Astrocyte (in vitro differentiated cells and primary cell): ENCODE data around the gene DPP4. TPM values are rescaled to one million over a fixed set of nuclear protein-coding genes. Genes with fewer than 3 reads are reported as not detected.

ENCODE experiments used
- DNase-seq: peaks from one replicate; pipeline ENCODE4 v3.0.0-alpha.2; 2010; ENCODE audit warnings: low read depth
- FAIRE-seq: peaks from 2 replicates; lab custom pipeline; 2011; peaks lifted over from hg19 to GRCh38; lab: Jason Lieb, UNC
- H2AFZ ChIP-seq: 2 replicates; pipeline ENCODE4 v1.6.0; 2012; ENCODE audit warnings: low read depth, low read length, inconsistent platforms
- H3K27ac ChIP-seq: 2 replicates; pipeline ENCODE4 v1.5.1; 2011; ENCODE audit warnings: low read depth, low read length, inconsistent platforms
- H3K27me3 ChIP-seq: 2 replicates; pipeline ENCODE4 v1.6.0; 2011; ENCODE audit warnings: low read length, inconsistent platforms; ENCODE audit not compliant: insufficient read depth
- H3K36me3 ChIP-seq: 2 replicates; pipeline ENCODE4 v1.5.1; 2011; ENCODE audit warnings: low read length, inconsistent platforms; ENCODE audit not compliant: insufficient read depth
- H3K4me1 ChIP-seq: 2 replicates; pipeline ENCODE4 v1.5.1; 2011; ENCODE audit warnings: low read length, inconsistent platforms; ENCODE audit not compliant: insufficient read depth
- H3K4me2 ChIP-seq: 2 replicates; pipeline ENCODE4 v1.6.0; 2012; ENCODE audit warnings: low read length, inconsistent platforms
- H3K4me3 ChIP-seq: 2 replicates; pipeline ENCODE4 v1.5.1; 2011; ENCODE audit warnings: low read depth, mild to moderate bottlenecking, low read length, inconsistent platforms; ENCODE audit not compliant: insufficient read depth
- H3K79me2 ChIP-seq: 2 replicates; pipeline ENCODE4 v1.6.0; 2012; ENCODE audit warnings: mild to moderate bottlenecking, low read length, inconsistent platforms; ENCODE audit not compliant: insufficient read depth
- H3K9ac ChIP-seq: 2 replicates; pipeline ENCODE4 v1.6.0; 2012; ENCODE audit warnings: mild to moderate bottlenecking, low read length, inconsistent platforms
- H3K9me3 ChIP-seq: 2 replicates; pipeline ENCODE4 v1.5.1; 2012; ENCODE audit warnings: low read depth, mild to moderate bottlenecking, low read length, inconsistent platforms; ENCODE audit not compliant: insufficient read depth
- H4K20me1 ChIP-seq: 2 replicates; pipeline ENCODE4 v1.6.0; 2012; ENCODE audit warnings: low read length, inconsistent platforms; ENCODE audit not compliant: insufficient read depth
- H3K27ac Mint-ChIP-seq: one replicate; pipeline ENCODE4 v1.8.0; 2021; ENCODE audit warnings: mild to moderate bottlenecking, mixed read lengths; ENCODE audit not compliant: unreplicated experiment
- H3K27me3 Mint-ChIP-seq: one replicate; pipeline ENCODE4 v1.8.0; 2021; ENCODE audit warnings: low read depth, mixed read lengths; ENCODE audit not compliant: unreplicated experiment
- H3K36me3 Mint-ChIP-seq: one replicate; pipeline ENCODE4 v1.8.0; 2021; ENCODE audit warnings: low read depth, mixed read lengths; ENCODE audit not compliant: unreplicated experiment
- H3K4me1 Mint-ChIP-seq: one replicate; pipeline ENCODE4 v1.8.0; 2021; ENCODE audit warnings: low read depth, mixed read lengths; ENCODE audit not compliant: unreplicated experiment
- H3K4me3 Mint-ChIP-seq: one replicate; pipeline ENCODE4 v1.8.0; 2021; ENCODE audit warnings: mild to moderate bottlenecking, moderate library complexity, mixed read lengths; ENCODE audit not compliant: unreplicated experiment
- H3K9me3 Mint-ChIP-seq: one replicate; pipeline ENCODE4 v1.8.0; 2021; ENCODE audit warnings: mild to moderate bottlenecking, mixed read lengths; ENCODE audit not compliant: unreplicated experiment
- CTCF ChIP-seq: IDR thresholded peaks from 2 replicates; pipeline ENCODE4 v1.5.1; 2011; ENCODE audit warnings: low read depth, mild to moderate bottlenecking, inconsistent platforms, low read length, moderate library complexity; ENCODE audit not compliant: insufficient read depth
- EZH2 ChIP-seq: IDR thresholded peaks from 2 replicates; pipeline ENCODE4 v1.6.1; 2012; ENCODE audit warnings: mild to moderate bottlenecking, low read length, inconsistent platforms; ENCODE audit not compliant: insufficient read depth
- total RNA-seq: library from RNA; stranded (reverse); gene quantifications from 2 replicates; pipeline ENCODE4 v1.2.1, GENCODE V29; 2021

The DPP4 gene
- total RNA-seq, 1 donor from 2014 or later = 5.3 TPM

GRCh38 chr2:161976917-161977316 lies 97.1 kb downstream of the DPP4 start:
- H3K36me3 ChIP-seq = no peaks in the 10 kb centered on the region
- no peaks in the 10 kb centered on the region for H3K4me1 ChIP-seq
- no peak overlapping the region for H3K27ac Mint-ChIP-seq
- no peak overlapping the region for H3K4me3 Mint-ChIP-seq
- no peak overlapping the region for H2AFZ ChIP-seq
- no peak overlapping the region for H3K4me2 ChIP-seq
- no peak overlapping the region for H3K27ac ChIP-seq
- TF ChIP-seq CTCF (no peak), EZH2 (no peak)
- H3K27me3 ChIP-seq = no peaks in the 10 kb centered on the region
- no peaks in the 10 kb centered on the region for H4K20me1 ChIP-seq
- no peak overlapping the region for H3K4me3 ChIP-seq
- peaks cover 6% of the 10 kb centered on the region for H3K4me1 Mint-ChIP-seq
- H3K9me3 ChIP-seq = no peaks in the 10 kb centered on the region
- no peaks in the 10 kb centered on the region for H3K36me3 Mint-ChIP-seq
- no peak for DNase-seq
- FAIRE-seq = no peak
- no peaks in the 10 kb centered on the region for H3K27me3 Mint-ChIP-seq
- no peaks in the 10 kb centered on the region for H3K9me3 Mint-ChIP-seq
- no peak overlapping the region for H3K9ac ChIP-seq
- H3K79me2 ChIP-seq = no peaks in the 10 kb centered on the region

- Mint-ChIP-seq H3K27ac (no peak overlapping the region), H3K36me3 (no peaks in the 10 kb centered on the region), H3K4me1 (peaks cover 6% of the 10 kb centered on the region), H3K4me3 (no peak overlapping the region), H3K9me3 (no peaks in the 10 kb centered on the region), H3K27me3 (no peaks in the 10 kb centered on the region)
- H3K27ac ChIP-seq = no peak overlapping the region
- no peaks in the 10 kb centered on the region for H3K79me2 ChIP-seq
- H3K9ac ChIP-seq = no peak overlapping the region
- TF ChIP-seq EZH2 = no peak
- no peak for TF ChIP-seq CTCF
- no peak for DNase-seq
- H3K27me3 ChIP-seq = no peaks in the 10 kb centered on the region
- H3K4me3 ChIP-seq = no peak overlapping the region
- no peak for FAIRE-seq
- no peaks in the 10 kb centered on the region for H4K20me1 ChIP-seq
- H3K4me2 ChIP-seq = no peak overlapping the region
- no peaks in the 10 kb centered on the region for H3K9me3 ChIP-seq
- no peaks in the 10 kb centered on the region for H3K36me3 ChIP-seq
- no peak overlapping the region for H2AFZ ChIP-seq
- no peaks in the 10 kb centered on the region for H3K4me1 ChIP-seq
Observed at GRCh38 chr2:161976295-161976694, 97.7 kb downstream of the DPP4 start.

GRCh38 chr2:161975813-161976160 lies 98.2 kb downstream of the DPP4 start:
- Histone ChIP-seq H3K4me1 (no peaks in the 10 kb centered on the region), H2AFZ (no peak overlapping the region), H3K79me2 (no peaks in the 10 kb centered on the region), H4K20me1 (no peaks in the 10 kb centered on the region), H3K9me3 (no peaks in the 10 kb centered on the region), H3K9ac (no peak overlapping the region), H3K36me3 (no peaks in the 10 kb centered on the region), H3K27ac (no peak overlapping the region), H3K27me3 (no peaks in the 10 kb centered on the region), H3K4me2 (no peak overlapping the region), H3K4me3 (no peak overlapping the region)
- H3K9me3 Mint-ChIP-seq = no peaks in the 10 kb centered on the region
- no peaks in the 10 kb centered on the region for H3K27me3 Mint-ChIP-seq
- H3K4me1 Mint-ChIP-seq = peaks cover 6% of the 10 kb centered on the region
- TF ChIP-seq EZH2 (no peak), CTCF (no peak)
- no peak for FAIRE-seq
- H3K27ac Mint-ChIP-seq = no peak overlapping the region
- no peak for DNase-seq
- no peak overlapping the region for H3K4me3 Mint-ChIP-seq
- H3K36me3 Mint-ChIP-seq = no peaks in the 10 kb centered on the region
